ENCODE data around the gene CDC42BPA.
"Not testable (repeated sequence)": the region's sequence is repeated elsewhere in the genome, so short reads cannot be mapped to it uniquely, and the experiment has no call there.

CDC42BPA gene

DNA sequence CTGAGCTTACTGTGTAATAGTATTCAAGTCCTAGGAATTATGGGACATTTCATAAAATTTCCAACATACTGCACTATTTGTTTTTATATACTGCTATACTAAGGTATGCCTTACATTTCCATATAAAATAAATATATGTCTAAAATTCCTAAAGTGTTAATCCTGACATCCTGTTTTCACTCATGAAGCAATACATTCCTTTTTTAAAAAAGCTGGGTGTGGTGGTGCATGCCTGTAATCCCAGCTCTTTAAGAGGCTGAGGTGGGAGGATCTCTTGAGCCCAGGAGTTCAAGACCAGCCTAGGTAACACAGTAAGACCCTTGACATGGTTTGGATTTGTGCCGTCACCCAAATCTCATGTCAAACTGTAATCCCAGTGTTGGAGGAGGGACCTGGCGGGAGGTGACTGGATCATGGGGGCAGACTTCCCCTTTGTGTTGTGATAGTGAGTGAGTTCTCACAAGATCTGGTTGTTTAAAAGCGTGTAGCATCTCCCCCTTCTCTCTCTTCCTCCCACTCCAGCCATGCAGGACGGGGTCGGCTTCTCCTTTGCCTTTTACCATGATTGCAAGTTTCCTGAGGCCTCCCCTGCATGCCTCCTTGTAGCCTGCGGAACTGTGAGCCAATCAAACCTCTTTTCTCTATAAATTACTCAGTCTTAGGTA, 5.8 kb downstream of the CDC42BPA start:
- DNase-seq (ENCODE audit: low read depth, low spot score) = no peak
- H3K4me3 ChIP-seq (ENCODE audit: low read length) = no peak overlapping the region

DNA sequence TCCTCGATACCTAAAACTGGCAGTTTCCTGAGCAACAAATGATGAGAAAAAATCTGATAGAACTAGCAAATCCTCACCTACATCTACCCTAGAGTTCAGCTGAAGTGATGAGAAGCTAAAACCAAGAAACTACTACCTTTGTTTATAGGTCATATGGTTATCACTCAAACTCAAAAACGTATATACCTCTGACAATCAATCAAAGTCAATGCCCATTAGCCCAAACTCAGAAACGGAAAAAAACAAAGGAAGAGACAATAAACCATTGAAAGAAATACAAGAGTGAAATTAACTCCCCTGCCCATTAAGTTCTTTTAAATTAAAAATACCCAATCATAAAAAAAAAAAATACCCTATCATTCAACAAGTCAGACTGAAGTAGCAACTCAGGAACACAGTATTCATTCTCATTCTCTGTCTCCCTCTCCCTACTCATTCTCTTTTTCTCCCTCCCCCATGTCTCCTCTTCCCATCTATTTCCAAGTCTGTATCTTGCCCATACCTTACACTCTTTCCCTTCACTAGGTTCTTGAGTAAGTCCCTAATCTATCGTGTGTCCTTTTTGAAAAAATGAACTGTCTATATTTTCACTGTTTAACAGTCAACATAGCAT, 6.8 kb downstream of the CDC42BPA start:
- DNase-seq (ENCODE audit: low read depth, low spot score) = no peak
- H3K4me3 ChIP-seq (ENCODE audit: low read length) = no peak overlapping the region

DNA sequence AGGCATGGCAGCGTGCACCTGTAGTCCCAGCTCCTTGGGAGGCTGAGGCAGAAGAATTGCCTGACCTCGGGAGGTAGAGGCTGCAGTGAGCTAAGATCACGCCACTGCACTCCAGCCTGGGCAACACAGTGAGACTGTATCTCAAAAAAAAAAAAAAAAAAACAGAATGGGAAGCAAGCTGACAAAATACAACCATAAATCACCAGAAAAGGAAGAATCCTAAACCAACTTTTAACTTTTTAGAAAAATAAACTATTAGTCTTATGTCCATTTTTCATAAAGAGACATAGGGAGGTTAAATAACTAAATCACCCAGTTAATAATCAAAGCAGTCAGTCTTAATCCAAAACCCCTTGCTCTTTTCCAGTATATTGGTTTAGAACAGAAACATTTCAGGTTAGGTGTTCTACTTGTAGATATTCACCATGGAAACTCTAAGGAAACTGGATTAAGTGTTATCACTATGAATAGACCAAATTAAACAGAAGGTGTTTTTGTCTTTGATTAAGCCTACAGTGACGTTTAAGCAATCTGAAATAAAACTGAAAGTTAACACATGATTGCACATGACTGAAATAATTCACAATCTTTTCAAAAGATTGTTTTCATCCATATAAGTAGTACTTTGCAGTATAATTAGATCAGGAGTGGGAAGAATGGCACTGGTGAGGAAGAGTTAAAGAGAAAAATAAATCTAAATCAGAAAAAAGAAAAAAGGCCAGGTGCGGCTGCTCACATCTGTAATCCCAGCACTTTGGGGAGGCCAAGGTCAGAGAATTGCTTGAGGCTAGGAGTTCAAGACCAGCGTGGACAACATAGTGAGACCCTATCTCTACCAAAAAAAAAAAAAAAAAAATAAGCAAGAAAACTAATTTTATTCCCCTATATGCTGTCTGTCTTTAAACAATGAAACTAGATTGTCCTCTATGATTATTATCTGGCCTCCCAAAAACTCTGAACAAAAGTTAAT, 9.6 kb downstream of the CDC42BPA start:
- H3K4me3 ChIP-seq (ENCODE audit: low read length) = no peak overlapping the region

DNA sequence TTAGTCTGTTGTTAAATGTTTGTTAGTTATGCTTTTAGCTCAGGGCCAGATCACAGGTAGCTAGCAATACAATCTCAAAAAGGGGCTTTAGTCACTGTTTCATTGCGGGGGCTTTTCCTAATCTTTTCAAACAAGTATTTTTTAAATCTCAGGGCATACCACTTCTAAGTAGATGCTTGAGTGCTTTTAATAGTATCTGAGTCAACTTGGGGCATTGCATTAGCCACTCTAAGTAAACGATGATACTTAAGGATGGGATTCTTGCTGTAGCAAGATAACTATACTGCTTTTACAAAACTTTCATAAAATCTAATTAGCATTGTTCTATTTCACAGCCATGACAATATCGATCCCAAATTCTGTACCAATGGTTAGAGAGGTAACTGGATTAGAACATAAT, 11.6 kb downstream of the CDC42BPA start:
- no peak overlapping the region for H3K4me3 ChIP-seq (ENCODE audit: low read length)
- no peak for DNase-seq (ENCODE audit: low read depth, low spot score)

More for the DNA sequence above, 9.6 kb downstream of the CDC42BPA start:
- DNase-seq (ENCODE audit: low read depth, low spot score) = no peak

DNA sequence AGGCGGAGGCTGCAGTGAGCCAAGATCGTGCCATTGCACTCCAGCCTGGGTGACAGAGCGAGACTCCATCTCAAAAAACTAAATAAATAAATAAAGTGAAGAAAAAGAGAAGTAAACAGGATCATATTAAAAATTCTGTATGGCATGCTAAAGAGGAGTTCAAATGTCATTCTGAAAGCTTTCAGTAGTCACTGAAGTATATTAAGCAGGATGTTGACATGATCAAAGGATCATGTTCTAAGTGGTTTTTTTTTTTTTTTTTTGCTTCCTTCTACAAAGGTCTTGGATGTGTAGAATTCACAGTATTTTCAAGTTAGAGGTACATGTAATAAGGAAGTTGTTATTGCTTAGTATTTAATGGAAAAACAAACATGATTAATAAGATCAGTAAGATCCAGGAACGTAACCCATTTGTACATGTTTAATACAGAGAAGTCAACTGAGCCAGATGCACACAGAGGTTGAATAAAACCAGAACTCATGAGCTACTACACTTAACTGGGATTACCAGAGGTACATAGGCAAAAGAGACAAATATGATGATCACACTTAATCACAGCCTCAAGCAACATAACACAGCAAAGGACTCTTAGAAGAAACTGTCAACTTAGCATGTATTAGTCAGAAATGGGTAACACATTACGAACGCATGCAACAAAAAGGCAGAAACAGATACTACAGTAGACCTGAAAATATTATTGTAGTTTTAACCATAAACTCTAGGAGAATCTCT, 12.2 kb downstream of the CDC42BPA start:
- peak; percentile 49 for DNase-seq (ENCODE audit: low read depth, low spot score)
- H3K4me3 ChIP-seq (ENCODE audit: low read length) = no peak overlapping the region

DNA sequence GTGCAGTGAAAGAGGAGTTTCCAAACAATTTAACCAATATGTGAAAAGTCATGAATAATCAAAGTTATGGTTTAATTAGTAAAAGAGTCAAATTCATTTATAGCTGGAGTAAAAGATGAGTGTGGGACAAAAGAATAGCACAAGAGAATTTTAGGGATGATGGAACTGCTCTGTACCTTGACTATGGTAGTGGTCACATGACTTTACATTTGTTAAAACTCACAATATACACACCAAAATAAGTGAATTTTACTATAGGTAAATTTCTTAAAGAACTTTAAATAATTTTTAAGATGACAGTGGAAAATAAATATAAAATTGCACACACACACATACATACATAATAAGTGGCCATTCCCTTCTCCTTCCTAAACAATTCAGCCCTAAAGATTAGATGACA, 13.6 kb downstream of the CDC42BPA start:
- no peak for DNase-seq (ENCODE audit: low read depth, low spot score)
- no peak overlapping the region for H3K4me3 ChIP-seq (ENCODE audit: low read length)

DNA sequence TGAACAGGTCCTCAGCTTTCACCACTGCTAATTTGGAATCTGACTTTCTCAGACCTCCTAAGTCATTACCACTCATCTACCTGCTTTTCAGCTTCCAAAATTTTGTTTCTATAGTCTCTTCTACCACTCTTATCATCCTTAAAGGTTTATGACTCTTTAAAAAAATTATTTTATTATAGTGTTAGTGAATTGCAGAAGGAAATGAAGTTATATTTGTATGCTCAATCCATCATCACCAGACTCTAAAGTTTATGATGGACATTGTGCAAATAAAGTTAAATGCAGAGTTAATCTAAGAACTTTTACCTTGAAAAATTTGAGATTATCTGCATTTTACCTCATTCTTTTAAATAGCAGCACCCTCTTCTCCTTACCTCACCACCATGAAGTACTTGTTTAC, 14.6 kb downstream of the CDC42BPA start:
- no peak overlapping the region for H3K4me3 ChIP-seq (ENCODE audit: low read length)
- DNase-seq (ENCODE audit: low read depth, low spot score) = no peak

DNA sequence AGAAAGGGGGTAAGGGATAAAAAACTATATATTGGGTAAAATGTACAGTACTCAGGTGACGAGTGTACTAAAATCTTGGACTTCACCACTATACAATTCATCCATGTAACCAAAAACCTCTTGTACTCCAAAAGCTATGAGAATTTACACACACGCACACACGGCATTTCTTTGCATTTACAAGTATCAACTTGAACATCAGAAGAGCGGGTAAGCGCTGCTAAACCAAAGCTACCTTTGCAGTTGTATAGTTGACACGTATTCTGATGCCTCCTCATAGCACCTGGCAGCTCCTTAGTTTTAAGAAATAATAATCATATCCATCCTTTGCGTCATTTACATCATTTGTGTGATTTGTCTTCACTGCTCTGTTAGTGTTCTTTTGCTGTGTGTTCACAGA, 17.6 kb downstream of the CDC42BPA start:
- H3K4me3 ChIP-seq (ENCODE audit: low read length) = no peak overlapping the region
- DNase-seq (ENCODE audit: low read depth, low spot score) = no peak

DNA sequence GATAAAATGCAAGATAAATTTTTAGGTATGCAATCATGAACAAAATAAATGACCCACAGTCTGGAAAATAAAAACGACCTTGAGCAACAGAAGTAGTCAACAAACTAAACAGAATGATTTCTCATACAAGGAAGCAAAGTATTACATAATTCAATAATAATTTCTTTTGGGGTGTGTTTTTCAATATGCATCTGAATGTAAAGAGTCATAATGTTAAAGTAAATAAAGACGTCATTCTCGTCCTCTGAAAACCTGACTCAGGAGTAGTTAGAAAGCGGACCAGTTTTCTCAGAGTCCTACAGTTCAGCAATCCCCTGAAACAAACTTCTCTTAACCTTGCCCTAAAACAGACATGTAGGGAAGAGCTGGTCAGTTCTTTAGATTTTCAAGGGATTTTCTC, 18.6 kb downstream of the CDC42BPA start:
- no peak for DNase-seq (ENCODE audit: low read depth, low spot score)
- no peak overlapping the region for H3K4me3 ChIP-seq (ENCODE audit: low read length)

DNA sequence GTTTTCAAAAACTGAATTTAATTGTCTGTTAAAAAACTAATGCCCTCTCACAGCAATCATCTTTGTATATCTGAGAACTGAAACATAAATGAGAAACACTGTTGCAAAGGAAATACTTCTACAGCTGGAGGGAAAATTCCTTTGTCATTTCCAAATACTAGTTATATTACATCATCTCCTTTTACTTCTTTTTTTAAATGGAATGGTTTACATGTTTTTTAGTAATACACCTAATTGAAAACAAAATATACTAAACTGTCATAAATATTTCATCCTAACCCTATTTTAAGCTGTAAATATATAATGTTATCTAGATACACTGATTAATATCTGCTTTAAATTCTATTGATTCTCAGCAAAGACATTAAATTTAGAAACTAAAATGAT, 19.1 kb downstream of the CDC42BPA start:
- no peak for DNase-seq (ENCODE audit: low read depth, low spot score)
- H3K4me3 ChIP-seq (ENCODE audit: low read length) = no peak overlapping the region

DNA sequence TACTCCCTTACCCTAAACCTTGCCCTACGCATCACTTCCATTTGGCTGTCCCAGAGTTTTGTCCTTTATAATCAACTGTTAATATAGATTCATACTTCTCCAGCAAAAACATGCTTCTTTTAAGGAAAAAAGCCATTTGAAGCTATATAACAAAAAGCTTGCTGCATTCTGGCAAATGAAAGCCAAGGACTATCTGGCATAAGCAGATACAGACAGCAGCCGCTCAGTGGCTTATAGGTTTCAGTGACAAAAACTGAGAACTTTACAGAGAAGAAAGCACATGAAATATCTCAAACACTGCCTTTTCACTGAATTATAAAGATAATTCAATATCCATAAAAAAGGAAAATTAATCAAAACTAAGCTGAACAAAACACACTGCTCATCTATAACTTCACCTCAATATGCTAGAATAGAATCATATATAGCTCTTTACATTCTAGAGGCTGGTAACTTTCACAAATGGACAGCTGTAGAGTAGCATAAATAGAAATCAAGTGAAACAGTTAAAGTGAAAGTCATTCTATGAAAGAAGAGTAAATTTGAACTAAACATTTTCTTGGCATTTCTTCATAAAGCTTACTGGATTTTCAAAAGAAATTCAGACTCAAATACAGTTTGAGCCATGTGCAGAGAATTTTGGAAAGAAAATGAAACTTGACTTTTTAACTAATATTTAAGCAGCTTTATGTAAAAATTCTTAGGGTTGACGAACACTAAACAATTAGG, 19.6 kb downstream of the CDC42BPA start:
- DNase-seq (ENCODE audit: low read depth, low spot score) = no peak
- no peak overlapping the region for H3K4me3 ChIP-seq (ENCODE audit: low read length)

DNA sequence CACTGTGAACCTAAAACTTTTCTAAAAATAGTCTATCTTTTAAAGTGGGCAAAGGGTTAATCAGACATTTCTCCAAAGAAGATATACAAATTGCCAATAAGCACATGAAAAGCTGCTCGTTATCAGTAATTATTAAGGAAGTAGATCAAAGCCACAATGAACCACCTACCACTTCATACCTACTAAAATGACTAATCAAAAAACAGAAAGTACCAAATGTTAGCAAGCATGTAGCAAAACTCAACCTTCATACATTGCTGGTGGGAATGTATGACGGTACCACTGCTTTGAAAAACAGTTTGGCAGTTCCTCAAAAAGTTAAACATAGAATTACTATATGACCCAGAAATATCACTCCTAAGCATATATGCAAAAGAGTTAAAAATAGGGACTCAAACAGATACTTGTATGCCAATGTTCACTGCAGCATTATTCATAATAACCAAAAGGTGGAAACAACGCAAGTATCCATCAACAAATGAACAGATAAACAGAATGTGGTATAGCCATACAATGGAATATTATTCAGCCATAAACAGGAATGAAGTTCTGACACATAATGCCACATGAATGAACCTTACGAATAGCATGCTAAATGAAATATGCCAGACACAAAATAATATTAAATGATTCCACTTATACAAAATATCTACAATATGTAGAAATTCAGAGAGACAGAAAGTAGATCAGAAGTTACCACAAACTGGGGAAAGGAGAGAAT, 21.1 kb downstream of the CDC42BPA start:
- DNase-seq (ENCODE audit: low read depth, low spot score) = no peak
- no peak overlapping the region for H3K4me3 ChIP-seq (ENCODE audit: low read length)

DNA sequence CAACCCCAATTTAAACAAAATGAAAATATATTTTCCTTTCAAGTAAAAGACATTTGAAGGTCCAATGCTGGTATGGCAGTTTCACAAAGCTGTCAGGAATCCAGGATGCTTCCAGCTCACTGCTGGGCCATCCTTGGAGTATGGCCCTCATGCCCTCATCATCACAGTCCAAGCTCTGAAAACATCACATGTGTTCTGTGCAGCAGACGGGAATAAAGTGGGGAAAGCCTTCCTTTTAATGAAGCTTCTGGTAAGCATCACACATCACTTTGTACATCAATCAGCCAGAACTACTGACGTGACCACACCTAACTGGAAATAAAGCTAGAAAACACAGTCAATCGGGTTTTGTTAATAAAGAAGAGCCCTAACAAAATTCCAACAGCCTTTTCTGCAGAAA, 22.7 kb downstream of the CDC42BPA start:
- no peak for DNase-seq (ENCODE audit: low read depth, low spot score)
- H3K4me3 ChIP-seq (ENCODE audit: low read length) = no peak overlapping the region

DNA sequence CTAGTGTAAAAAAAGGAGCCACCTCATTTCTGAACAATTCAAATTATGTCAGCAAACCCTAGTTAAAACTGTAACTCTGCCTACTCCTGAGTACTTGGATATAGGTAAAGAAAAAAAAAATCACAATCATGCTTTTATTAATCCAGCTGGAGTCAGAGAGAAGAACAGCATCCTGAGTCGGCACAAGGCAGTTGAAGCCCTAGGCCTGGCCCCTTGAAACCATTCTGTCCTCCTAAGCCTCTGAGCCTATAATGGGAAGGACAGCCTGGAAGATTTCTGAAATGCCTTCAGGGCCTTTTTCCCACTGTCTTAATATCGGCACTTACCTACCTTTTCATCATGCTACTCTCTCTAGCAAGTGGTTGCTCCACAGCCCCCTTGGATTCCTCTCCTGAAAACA, 32.5 kb downstream of the CDC42BPA start:
- no peak overlapping the region for H3K4me3 ChIP-seq (ENCODE audit: low read length)
- no peak for DNase-seq (ENCODE audit: low read depth, low spot score)

DNA sequence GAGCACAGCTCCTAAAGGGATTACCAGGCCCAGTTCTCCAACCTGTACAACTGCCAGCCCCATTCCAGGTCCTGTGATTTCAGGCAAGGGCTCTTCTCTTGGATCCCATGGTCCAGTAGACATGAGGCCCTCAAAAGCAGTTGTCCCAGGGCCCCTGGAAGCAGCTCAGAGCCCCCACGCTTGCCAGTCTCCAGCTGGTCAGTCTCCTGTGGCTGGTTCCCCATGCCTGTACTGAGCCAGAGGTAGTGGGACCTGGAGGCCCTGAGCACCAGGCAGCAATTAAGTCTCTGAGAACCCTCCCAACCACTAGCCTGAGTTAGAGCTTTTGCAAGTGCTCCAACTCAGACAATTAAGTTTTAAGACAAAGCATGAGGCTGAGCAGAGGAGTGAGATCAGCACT, 36.9 kb downstream of the CDC42BPA start:
- DNase-seq (ENCODE audit: low read depth, low spot score) = no peak
- no peak overlapping the region for H3K4me3 ChIP-seq (ENCODE audit: low read length)

DNA sequence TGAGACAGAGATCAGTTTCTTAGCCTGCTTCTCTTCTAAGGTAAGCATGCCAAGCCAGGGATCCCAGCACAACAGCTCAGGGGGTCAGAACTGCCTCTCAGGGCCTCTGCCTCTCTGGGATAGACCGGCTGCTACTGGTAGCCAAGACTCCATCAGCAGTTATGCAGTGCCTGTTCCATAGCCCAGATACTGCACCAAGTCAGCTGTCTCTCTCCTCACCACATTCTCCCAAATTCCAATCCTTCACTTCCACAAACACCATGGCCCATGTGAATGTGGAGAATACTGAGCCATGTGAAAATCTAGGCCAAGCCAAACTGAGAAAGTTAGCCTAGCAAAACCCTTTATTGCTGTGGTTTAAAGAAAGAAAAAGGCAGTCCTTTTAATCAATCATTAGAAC, 37.5 kb downstream of the CDC42BPA start:
- H3K4me3 ChIP-seq (ENCODE audit: low read length) = no peak overlapping the region
- no peak for DNase-seq (ENCODE audit: low read depth, low spot score)

DNA sequence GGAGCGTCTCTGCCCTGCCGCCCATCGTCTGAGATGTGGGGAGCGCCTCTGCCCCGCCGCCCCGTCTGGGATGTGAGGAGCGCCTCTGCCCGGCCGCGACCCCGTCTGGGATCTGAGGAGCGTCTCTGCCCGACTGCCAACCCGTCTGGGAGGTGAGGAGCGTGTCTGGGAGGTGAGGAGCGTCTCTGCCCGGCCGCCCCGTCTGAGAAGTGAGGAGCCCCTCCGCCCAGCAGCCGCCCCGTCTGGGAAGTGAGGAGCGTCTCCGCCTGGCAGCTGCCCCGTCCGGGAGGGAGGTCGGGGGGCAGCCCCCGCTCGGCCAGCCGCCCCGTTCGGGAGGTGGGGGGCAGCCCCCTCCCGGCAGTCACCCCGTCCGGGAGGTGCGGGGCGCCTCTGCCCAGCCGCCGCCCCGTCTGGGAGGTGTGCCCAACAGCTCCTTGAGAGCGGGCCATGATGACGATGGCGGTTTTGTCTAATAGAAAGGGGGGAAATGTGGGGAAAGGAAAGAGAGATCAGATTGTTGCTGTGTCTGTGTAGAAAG, 42.1 kb downstream of the CDC42BPA start:
- not testable (repeated sequence) for DNase-seq (ENCODE audit: low read depth, low spot score); H3K4me3 ChIP-seq (ENCODE audit: low read length)

DNA sequence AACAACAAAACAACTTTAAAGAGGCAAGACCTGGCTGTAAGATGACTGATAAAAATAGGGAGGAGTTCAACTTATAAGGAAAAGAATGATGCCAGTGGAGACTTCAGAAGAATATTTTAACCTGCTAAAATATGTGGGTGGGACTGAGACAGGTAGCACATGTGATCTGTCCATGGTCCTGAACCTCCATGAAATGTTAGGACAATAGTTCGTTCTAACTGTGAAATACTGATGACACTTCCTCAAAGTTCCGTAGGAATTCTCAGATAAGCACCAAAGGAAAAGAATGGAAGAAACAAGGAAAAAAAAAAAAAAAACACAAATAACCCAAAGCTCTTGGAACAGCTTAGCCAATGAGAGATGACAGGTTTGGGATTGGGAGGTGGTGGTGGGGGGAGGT, 44.7 kb downstream of the CDC42BPA start:
- DNase-seq (ENCODE audit: low read depth, low spot score) = peak; percentile 28
- H3K4me3 ChIP-seq (ENCODE audit: low read length) = no peak overlapping the region

Measured in Jurkat, Clone E6-1 (cell line).